ENCODE results near the gene XRCC1.
A peak's percentile ranks its signal among the peaks of the same experiment; 100 is the strongest.

Gene XRCC1, protein sequence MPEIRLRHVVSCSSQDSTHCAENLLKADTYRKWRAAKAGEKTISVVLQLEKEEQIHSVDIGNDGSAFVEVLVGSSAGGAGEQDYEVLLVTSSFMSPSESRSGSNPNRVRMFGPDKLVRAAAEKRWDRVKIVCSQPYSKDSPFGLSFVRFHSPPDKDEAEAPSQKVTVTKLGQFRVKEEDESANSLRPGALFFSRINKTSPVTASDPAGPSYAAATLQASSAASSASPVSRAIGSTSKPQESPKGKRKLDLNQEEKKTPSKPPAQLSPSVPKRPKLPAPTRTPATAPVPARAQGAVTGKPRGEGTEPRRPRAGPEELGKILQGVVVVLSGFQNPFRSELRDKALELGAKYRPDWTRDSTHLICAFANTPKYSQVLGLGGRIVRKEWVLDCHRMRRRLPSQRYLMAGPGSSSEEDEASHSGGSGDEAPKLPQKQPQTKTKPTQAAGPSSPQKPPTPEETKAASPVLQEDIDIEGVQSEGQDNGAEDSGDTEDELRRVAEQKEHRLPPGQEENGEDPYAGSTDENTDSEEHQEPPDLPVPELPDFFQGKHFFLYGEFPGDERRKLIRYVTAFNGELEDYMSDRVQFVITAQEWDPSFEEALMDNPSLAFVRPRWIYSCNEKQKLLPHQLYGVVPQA

DNA sequence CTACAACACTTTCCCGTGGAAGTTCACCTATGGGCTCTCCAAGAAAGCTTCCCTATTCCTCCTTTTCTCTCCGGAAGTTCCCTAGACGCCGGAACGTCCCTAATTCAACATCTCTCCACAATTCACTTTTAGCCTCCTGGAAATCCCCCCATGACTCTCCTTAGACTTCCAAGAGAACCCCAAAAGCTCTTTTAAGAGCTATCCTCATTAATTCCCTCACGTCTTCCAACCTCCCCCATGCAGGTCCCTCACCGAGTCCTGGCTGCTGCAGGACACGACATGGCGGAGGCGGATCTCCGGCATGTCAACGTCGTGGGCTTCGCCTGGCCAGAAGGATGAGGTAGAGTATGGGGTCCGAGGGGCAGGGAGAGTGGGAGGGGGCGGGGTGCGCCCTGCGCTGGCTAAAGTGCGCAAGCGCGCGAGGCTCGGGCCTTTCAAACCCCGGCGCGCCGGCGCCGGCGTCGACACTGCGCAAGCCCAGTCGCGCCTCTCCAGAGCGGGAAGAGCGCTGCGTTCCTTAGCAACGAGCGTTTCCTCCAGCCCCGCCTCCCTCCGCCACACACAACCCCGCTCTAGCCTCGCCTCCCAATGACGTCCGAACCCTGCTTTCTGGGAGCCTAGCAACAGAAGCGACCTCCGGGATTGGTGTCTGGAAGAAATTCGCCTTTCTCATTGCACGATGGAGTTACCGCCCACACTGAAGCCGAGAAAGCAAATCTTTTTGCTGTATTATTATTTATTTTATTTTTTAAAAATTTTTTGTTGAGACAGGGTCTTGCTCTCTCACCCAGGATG, at the start of gene XRCC1, which contains the start of gene PINLYP:
Gene XRCC1 (minus strand): TSS at position 372 of the 795 bp plus-strand sequence. CDS start 69 bp downstream, at position 303.
Gene PINLYP (plus strand): TSS at position 646 of the 795 bp plus-strand sequence. CDS start 1,391 bp downstream, outside the sequence.
- DNase-seq (ENCODE audit: low read depth, low spot score), result peak; percentile 99

DNA sequence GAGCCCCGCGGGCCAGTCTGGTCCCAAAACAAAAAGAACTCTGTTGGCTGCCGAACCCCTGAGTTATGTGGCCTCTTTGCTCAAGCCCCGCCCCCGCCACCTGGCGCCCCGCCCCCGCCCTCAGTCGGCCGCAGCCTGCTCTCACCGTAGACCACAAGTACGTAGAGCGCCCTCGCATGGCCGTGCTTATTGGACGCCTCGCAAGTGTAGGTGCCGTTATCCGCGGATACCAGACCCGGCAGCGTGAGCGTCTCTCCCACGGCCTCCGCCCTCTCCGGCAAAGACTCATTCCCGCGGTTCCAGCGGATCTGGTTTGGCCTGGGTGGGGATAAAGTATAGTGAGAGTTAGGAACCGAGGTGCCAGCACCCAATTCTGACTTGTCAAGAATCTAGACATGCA, 49.6 kb upstream of the XRCC1 start:
- no peak for DNase-seq (ENCODE audit: low read depth, low spot score)

DNA sequence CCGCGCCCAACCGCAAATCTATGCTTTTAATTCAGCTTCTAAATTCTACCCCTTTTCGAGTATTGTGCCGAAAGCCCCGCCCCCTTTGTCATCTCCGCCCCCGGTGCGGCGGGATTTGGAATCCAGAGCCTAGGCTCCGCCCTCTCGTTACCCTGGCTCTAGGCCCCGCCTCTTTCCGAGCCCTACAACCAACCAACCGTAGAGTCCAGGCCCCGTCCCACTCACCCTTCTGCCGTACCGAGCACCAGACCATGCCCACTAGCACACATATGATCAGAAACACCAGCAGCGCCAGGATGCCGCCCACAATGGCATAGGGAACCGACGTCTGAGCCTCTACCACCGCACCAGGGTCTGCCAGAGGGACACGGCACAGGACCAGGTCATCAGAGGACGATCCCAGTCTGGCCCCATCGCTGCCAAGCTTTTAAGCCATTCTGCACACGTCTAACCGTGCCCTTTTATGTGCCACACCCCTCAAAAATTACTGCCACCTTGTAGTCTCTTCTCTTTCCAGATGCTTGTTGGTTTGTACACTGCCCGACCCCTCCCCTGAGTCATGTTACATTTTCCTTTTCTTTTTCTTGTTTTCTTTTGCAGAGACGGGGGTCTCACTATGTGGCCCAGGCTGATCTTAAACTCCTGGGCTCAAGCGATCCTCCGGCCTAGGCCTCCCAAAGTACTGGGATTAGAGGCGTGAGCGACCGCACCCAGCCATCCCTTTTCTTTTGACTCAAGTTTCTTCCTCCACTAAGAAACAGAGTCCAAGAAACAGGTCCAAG, 48.8 kb upstream of the XRCC1 start:
- DNase-seq (ENCODE audit: low read depth, low spot score), result no peak

DNA sequence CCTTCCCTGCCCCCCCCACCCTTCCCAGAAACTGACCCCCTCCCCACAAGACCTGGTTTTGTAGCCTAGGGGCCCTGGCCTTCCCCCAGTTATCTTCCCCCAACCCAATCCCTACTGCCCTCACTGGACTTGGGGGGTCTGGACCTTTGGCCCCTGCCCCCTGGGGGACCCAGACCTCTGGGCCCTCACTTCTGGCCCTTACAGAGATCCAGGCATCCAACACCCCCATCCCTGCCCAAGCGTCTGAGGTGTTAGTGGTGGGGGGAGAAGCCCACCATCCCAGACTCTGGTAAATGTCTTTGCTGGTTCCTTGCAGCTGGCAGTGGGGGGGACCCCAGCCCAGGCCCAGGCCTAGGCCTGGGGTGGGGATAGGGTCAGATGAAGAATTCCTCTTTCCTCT, 47.6 kb upstream of the XRCC1 start:
- DNase-seq (ENCODE audit: low read depth, low spot score), result no peak

DNA sequence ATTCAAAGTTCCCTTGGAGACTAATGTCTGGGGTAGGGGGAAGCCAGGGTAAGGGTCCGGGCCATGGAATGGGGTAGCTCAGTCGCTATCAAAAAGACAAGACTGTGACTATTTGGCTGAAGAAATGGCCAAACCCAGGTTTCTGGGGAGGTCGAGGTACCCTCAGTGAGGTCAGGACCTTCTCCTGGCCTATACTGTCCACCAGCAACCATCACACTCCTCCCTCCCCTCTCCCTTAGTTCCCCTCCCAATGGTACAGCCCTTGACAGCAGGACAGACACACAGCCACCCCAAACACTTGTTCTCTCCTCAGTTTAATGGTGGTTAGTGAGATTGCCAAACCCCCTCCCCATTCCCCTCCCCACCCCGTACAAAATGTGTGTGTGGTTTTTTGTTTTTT, 46.7 kb upstream of the XRCC1 start:
- no peak for DNase-seq (ENCODE audit: low read depth, low spot score)

DNA sequence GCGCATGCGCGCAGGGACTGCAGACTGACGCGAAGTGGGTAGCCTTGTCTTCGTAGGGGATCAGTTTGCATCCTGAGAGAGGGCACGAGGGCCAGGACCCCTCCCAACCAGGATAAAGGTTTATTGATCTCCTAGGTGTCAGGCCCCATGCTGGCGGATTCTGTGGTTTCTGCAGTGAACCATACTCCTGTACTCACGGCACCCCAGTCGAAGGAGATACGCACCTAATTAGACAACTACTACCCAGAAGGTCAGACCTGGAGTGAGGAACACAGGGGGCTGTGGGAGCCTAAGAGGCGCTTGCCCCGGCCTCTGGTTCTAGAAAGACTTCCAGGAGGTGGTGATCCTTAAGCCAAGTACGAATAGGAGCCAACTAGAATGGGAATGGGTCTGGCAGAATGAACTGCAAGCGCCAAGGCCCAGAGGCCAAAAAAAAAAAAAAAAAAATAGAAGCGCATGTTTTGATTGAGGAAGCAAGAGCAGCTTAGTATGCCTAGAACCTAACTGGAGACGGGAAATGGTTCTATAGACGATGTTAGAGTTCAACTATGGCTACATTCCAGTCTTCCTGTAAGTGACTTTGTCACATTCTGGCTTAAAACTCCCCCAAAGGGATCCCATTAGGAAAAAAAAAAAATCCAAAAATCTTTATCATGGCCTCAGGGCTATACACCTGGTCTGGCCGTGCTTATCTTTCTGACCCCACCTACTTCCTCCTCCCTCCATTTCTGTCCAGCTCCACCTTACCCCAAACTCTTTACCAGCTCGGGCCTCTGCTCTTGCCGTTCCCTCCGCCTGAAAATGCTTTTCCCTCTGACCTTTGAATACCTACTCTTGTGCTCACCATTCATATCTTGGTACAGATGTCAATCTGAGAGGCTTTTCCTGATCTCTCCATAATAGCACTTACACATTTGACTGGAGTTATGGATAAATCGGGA, 45.0 kb upstream of the XRCC1 start:
- no peak for DNase-seq (ENCODE audit: low read depth, low spot score)

DNA sequence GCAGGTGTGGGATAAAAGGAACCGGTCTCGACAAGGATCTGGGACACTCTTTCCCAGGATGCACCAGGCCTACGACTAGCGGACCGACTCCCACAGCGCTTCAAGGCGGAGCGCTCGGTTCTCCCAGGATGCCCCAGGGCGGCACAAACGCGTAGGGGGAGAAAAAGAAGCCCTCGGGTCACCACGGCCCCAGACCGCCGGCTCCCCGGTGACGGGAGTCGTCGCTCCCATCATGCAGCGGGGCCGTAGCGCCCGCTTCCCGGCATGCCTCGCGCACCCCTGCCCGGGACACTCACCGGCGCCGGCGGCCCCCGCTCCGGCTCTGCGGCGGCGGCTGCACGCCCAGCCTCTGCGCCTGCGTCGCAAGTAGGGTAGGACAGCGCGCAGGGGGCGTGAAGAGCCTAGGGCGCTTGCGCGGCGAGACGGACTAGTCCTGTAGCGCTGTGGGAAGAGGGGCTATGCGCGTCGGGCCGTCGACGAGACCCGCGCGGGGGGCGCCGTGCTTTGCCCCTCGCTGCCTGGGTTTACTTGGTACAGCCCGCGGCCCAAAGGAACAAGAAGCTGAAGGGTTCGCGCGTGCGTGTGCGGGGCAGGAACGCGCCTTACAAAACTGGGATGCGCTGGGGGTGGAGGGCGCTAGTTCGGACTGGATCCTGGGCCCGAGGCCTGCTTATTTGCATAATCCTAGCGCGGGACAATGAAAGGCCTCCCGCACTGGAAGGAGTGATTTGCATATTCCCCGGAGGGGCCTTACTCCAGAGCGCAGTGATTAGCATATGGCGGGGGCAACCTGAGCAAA, 44.1 kb upstream of the XRCC1 start, which contains the start of gene ZNF428:
Gene ZNF428 (minus strand): TSS at position 368 of the 799 bp plus-strand sequence. CDS start 5,325 bp downstream, outside the sequence.
- DNase-seq (ENCODE audit: low read depth, low spot score), result peak; percentile 96

DNA sequence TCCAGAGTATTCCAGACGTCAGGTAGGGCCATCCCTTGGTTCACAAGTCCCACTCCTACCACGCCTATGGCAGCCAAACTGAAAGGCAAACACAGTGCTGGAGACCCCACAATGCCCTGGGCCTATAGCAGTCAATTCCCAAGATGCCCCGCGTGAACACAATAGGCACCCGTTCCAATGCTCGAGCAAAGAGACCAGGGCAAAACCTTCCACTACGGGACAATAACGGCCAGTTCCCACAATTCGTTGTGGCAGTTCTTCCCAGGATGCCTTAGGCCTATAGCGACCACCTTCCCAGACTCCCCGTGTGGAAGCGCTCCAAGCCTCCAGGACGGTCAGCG, 43.6 kb upstream of the XRCC1 start:
- DNase-seq (ENCODE audit: low read depth, low spot score), result no peak

DNA sequence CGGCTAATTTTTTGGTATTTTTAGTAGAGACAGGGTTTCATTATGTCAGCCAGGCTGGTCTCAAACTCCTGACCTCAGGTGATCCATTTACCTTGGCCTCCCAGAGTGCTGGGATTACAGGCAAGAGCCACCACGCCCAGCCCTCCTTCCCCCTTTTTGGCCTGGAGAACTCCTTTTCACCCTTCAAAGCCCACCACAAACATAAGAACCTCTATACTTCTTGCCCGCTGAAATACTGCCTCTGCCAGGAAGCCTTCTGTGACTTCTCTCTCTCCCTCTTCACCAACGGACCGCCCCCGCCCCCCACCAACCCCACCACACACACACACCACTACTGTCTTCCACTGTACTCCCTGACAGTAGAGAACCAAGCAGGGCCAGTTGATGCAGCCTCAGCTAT, 41.6 kb upstream of the XRCC1 start:
- no peak for DNase-seq (ENCODE audit: low read depth, low spot score)

DNA sequence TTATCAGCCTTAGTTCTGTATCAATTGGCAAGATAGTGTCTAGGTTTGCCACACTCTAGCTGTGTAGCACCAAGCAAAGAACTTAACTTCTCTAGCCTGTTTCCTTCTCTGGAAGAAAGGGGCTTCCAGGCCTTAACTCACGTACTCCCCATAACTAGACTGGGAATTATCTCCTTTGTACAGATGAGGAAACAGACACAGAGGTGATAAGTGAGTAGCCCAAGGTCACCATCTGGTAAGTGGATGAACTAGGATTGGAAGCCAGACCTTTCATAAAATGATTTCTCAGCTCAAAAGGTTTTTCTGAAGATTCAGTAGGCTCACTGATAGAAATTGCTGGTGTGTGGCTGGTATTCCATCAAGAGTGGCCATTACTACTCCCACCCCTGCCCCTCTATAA, 41.0 kb upstream of the XRCC1 start:
- DNase-seq (ENCODE audit: low read depth, low spot score), result no peak

DNA sequence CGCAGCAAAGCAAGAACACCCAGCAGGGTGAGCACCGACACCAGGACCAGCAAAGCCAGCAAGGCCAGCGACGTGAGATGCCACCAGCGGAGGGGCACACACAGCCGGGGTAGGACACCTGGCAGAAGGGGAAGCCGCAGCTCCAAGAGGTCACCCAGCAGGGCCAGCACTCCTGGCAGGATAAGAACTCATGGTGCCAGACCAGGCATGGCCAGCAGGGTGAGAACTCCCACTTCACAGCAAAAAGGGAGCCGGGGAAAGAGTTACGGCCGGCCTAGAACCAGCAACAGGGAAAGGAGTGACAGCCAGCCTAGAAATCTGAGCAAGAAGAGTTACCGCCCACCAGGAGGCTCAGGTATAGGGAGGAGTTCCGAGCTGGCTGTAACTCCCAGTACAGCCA, 37.0 kb upstream of the XRCC1 start:
- DNase-seq (ENCODE audit: low read depth, low spot score), result no peak

DNA sequence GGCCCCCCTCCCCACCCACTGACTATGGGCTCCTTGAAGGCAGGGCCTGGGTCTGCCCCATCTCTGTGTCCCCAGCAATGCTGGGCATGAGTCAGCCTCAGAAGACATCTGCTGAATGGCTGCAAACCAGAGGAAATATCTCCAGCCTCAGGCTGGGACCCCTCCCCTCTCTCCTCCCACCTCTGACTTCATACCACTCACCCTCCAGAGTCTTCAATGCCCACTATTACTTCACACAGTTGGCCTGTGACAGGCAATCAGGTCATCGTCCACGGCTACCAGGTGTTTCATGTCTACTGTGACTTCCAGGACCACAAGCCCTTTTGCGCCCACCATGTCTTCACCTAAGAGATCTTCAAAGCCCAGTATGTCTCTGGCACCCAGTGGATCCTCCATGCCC, 36.5 kb upstream of the XRCC1 start, which contains the start of gene SRRM5:
Gene SRRM5 (plus strand): TSS at position 301 of the 400 bp plus-strand sequence. CDS start 34 bp downstream, at position 335.
- DNase-seq (ENCODE audit: low read depth, low spot score), result no peak

DNA sequence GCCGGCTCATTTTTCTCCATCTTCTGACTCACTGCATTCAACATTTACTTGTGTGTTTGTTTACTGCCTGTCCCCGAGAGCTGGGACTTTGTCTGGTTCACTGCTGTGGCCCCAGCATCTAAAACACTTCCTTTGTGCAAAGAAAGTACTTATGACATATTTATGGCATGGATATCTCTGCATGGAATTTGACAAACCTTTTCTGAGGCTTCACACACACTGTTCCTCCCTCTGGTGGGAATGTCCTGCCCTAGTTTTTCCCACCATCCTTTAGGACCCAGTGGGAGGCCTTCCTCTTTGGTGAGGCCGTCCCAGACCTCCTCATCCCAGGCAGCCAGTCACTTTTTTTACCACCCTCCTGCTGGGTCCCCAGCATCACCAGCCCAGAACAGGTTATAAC, 35.2 kb upstream of the XRCC1 start:
- DNase-seq (ENCODE audit: low read depth, low spot score), result peak; percentile 60

DNA sequence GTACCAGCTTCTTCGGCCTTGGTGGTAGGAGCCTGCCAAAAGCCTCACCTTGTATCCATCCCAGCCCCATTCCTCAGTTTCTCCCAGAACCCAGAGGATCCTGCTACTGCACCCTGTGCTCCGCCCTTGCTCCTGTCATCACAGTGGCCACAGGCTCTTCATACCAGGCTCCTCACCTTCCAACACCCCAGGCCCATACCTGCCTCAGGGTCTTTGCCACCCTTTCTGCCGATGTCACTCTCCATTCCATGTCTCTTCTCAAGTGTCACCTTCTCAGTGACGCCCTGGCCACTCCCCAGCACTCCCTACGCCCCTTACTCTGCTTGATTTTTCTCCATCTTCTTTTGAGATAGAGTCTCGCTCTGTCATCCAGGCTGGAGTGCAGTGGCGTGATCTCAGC, 34.5 kb upstream of the XRCC1 start:
- DNase-seq (ENCODE audit: low read depth, low spot score), result no peak

DNA sequence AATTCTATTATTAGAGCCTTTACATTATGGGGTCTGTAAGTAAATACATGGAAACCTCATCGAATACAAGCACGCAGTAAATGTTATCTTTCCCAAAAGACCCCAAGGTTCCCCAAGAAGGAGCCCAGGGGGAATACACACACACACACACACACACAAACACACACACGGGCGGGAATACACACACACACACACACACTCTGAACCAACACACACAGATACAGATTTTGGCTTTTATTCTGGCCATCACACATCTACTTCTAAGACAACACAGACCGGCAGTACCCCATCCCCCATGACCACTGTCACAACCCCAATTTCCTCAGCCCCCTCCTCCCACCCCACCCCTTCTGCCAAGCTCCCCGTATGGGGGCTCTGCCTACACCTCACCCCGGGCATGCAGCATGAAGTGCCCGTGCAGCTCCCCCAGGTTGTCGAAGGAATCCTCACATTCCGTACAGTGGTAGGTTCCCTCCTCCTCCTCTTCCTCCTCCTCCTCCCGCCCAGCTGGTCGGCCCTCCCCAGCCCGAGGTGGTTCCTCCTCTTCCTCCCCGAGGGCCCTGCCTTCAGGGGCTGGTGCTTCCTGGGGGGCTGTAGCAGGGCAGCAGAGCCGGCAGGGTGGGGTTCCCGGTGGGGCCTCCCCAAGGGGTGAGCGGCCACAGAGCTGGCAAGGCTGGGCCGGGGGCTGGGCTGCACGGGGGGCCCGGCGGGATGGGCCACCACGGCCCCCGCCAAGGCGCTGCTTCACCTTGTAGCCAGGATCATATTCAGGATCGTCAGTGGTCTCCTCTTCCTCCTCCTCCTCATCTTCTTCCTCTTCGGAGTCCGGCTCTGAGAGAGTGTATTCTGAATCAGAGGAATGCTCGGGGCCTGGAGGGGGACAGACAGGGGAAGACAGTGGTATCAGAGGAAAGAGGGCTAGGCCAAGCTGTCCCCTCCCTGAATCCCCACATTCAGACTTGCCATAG, 32.2 kb upstream of the XRCC1 start:
- no peak for DNase-seq (ENCODE audit: low read depth, low spot score)

DNA sequence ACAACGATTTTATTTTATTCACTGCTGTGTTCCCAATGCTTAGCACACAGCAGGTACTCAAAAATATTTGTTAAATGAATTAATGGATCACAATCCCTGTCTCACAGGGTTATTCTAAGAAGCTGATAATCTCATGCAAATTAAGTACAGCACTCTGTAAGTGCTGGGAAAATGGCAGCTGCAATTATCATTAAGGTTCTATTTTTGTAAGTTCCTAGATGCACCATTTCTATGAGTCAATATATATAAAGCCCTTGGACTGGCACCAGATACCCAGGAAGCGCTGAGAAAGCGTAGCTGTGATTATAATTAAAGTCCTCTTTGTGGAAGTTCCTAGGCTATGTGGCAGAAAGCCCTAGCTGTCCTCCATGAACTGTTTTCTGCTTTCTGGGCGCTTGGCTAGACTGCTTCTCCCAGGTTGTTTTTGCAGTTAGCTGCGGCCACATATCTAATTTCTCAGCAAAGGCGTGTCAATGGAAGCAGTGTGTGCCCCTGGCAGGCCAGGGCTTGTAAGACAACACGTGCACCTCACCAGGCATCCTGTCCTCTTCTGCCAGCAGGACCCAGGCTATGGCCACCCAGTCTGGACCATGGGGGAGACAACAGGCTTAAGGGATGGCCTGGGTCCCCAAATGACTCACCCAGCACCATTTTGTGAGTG, 31.4 kb upstream of the XRCC1 start:
- DNase-seq (ENCODE audit: low read depth, low spot score), result no peak

DNA sequence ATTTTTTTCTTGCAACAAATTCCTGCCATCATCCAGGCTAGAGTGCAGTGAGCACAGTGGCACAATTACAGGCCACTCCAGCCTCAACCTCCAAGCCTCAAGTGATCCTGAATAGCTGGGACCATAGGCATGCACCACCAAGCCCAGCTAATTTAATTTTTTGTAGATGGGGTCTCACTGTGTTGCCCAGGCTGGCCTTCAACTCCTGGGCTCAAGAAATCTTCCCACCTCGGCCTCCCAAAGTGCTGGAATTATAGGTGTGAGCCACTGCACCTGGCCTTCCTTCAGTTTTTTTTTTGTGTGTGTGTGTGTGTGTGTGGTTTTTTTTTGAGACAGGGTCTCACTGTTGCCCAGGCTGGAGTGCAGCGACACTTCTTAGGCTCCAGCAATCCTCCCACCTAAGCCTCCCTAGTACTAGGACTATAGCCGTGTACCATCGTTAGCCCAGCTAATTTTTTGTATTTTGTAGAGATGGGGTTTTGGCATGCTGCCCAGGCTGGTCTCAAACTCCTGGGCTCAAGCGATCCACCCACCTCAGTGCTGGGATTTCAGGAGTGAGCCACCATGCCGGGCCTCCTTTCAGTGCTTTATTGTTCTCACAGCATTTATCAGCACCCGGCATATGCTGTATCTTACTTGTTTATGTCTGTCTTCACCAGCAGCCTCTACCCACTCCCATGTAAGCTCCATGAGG, 30.7 kb upstream of the XRCC1 start:
- DNase-seq (ENCODE audit: low read depth, low spot score), result no peak
